K562 (cell line): ENCODE measurements around the gene SAMD8. TPM values are rescaled to one million over a fixed set of nuclear protein-coding genes. Genes with fewer than 3 reads are reported as not detected.

Experiments used
- ARID1B ChIP-seq: fragments of 450-650 bp; IDR thresholded peaks from 2 replicates; pipeline ENCODE4 v1.6.1; 2016; ENCODE audit warnings: antibody characterized with exemption, mild to moderate bottlenecking, inconsistent platforms
- BRD4 ChIP-seq: fragments of 200-600 bp; sonication (generic); IDR thresholded peaks from 2 replicates; pipeline ENCODE4 v1.6.1; 2017; ENCODE audit warnings: inconsistent platforms
- CBX5 ChIP-seq: IDR thresholded peaks from 2 replicates; pipeline ENCODE4 v1.6.1; 2014; ENCODE audit warnings: low read depth, borderline replicate concordance
- E2F6 ChIP-seq, 2 experiments: IDR thresholded peaks; 2 replicates each; pipeline ENCODE4 v1.6.1; 2011; ENCODE audit warnings: borderline replicate concordance in 1 of 2, control low read depth in 1 of 2, low read depth in 1 of 2, low read length in 1 of 2, mild to moderate bottlenecking in 1 of 2, mixed read lengths in 1 of 2, moderate library complexity in 1 of 2; ENCODE audit not compliant: insufficient read depth in 1 of 2, insufficient read length in 1 of 2, poor library complexity in 1 of 2, severe bottlenecking in 1 of 2; ENCODE audit errors: extremely low read depth in 1 of 2
- FIP1L1 ChIP-seq: fragments of 200-400 bp; formaldehyde crosslinking; IDR thresholded peaks from 2 replicates; pipeline ENCODE4 v1.6.1; 2018; ENCODE audit warnings: mild to moderate bottlenecking, low read depth, low read length; ENCODE audit not compliant: poor library complexity, severe bottlenecking
- GATAD2A ChIP-seq: fragments of 450-650 bp; IDR thresholded peaks from 2 replicates; pipeline ENCODE4 v1.6.1; 2017
- HCFC1 ChIP-seq: IDR thresholded peaks from 2 replicates; pipeline ENCODE4 v1.6.1; 2012; ENCODE audit warnings: low read depth, low read length, improper control_type of control experiment
- KLF1 ChIP-seq: fragments of 450-650 bp; IDR thresholded peaks from 2 replicates; pipeline ENCODE4 v1.6.1; 2016; ENCODE audit warnings: missing genetic modification characterization, missing compliant biosample characterization
- RBM25 ChIP-seq: fragments of 200-400 bp; formaldehyde crosslinking; IDR thresholded peaks from 2 replicates; pipeline ENCODE4 v1.6.1; 2018; ENCODE audit warnings: low read length, low read depth, moderate library complexity; ENCODE audit not compliant: severe bottlenecking
- RFX5 ChIP-seq: IDR thresholded peaks from 2 replicates; pipeline ENCODE4 v1.6.1; 2011; ENCODE audit warnings: low read depth, mild to moderate bottlenecking, improper control_type of control experiment, low read length
- SMAD4 ChIP-seq: fragments of 250-450 bp; sonication (Bioruptor Pico); conservative IDR thresholded peaks from 2 replicates; pipeline ENCODE4 v1.8.0; 2021; ENCODE audit warnings: inconsistent platforms, mild to moderate bottlenecking, moderate library complexity
- ZNF121 ChIP-seq: sonication (generic); formaldehyde crosslinking; conservative IDR thresholded peaks from 2 replicates; pipeline ENCODE4 v1.8.0; 2022; ENCODE audit warnings: missing genetic modification reagents
- ZNF436 ChIP-seq: fragments of 250-450, 450-650 bp; sonication (Bioruptor Pico); formaldehyde crosslinking; IDR thresholded peaks from 2 replicates; pipeline ENCODE4 v1.7.0; 2020; ENCODE audit warnings: mild to moderate bottlenecking
- ZNF57 ChIP-seq: fragments of 450-650 bp; formaldehyde crosslinking; IDR thresholded peaks from 2 replicates; pipeline ENCODE4 v1.4.0; 2020; ENCODE audit warnings: mild to moderate bottlenecking, moderate library complexity
- ZNF766 ChIP-seq: fragments of 200-800 bp; sonication (Bioruptor generic); conservative IDR thresholded peaks from 2 replicates; pipeline ENCODE4 v1.6.1; 2016; ENCODE audit warnings: missing genetic modification characterization, missing compliant biosample characterization
- polyA plus RNA-seq, 8 experiments: library from polyadenylated mRNA; depleted of rRNA in 4 of 8; stranded (reverse) in 5 of 8; unstranded in 3 of 8; fragments of >200 nt; fragmentation: Nextera tagmentation in 2 of 8; fragmentation: Illumina TruSeq in 1 of 8; extraction: Ambion mirVana in 2 of 8; extraction: Trizol in 1 of 8; gene quantifications; 2 replicates each; pipeline versions ENCODE4 v1.2.1 to v1.2.3, GENCODE V29; 2011 to 2014; ENCODE audit warnings: inconsistent platforms in 1 of 8, missing spikeins in 1 of 8
- total RNA-seq, 7 experiments: library from RNA; depleted of rRNA in 6 of 7; stranded (reverse); fragments of >200 nt in 6 of 7; fragmentation: Illumina TruSeq in 2 of 7; extraction: Trizol in 2 of 7; gene quantifications; 2 replicates each; pipeline versions ENCODE4 v1.2.1 to v1.2.3, GENCODE V29; 2011 to 2021; ENCODE audit warnings: low replicate concordance in 1 of 7
- TF ChIP-seq, protein P1 (sequence below): IDR thresholded peaks from 3 replicates; pipeline ENCODE4 v1.6.1; 2011; ENCODE audit warnings: borderline replicate concordance, mild to moderate bottlenecking, moderate library complexity; ENCODE audit not compliant: insufficient read length; ENCODE audit errors: extremely low read depth
- TF ChIP-seq, protein P2 (sequence below): fragments of 200-400 bp; formaldehyde crosslinking; IDR thresholded peaks from 2 replicates; pipeline ENCODE4 v1.6.1; 2017; ENCODE audit warnings: mild to moderate bottlenecking, low read depth, low read length, moderate library complexity
- TF ChIP-seq, protein P3 (sequence below): fragments of 150-350 bp; IDR thresholded peaks from 2 replicates; pipeline ENCODE4 v1.6.1; 2014; ENCODE audit warnings: low read depth, mild to moderate bottlenecking, low read length, borderline replicate concordance

SAMD8 gene
- total and polyA plus RNA-seq, 9 of the 15 experiments (the other 6 are each of a cell fraction or from before 2014, with no cell fraction given): 2.7 to 16.1 (median 6.2) TPM

GRCh38 chr10:75210282-75211006, 99.0 kb downstream of the SAMD8 start, which contains the start of gene VDAC2 (continued):
- TF ChIP-seq, protein P1, sequence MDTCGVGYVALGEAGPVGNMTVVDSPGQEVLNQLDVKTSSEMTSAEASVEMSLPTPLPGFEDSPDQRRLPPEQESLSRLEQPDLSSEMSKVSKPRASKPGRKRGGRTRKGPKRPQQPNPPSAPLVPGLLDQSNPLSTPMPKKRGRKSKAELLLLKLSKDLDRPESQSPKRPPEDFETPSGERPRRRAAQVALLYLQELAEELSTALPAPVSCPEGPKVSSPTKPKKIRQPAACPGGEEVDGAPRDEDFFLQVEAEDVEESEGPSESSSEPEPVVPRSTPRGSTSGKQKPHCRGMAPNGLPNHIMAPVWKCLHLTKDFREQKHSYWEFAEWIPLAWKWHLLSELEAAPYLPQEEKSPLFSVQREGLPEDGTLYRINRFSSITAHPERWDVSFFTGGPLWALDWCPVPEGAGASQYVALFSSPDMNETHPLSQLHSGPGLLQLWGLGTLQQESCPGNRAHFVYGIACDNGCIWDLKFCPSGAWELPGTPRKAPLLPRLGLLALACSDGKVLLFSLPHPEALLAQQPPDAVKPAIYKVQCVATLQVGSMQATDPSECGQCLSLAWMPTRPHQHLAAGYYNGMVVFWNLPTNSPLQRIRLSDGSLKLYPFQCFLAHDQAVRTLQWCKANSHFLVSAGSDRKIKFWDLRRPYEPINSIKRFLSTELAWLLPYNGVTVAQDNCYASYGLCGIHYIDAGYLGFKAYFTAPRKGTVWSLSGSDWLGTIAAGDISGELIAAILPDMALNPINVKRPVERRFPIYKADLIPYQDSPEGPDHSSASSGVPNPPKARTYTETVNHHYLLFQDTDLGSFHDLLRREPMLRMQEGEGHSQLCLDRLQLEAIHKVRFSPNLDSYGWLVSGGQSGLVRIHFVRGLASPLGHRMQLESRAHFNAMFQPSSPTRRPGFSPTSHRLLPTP: no peak
- peak; percentile 100 for TF ChIP-seq FIP1L1
- peak; percentile 99 for TF ChIP-seq SMAD4 (CRISPR knock-in tag)
- 0 out of 2 replicates have a peak, but pooled peaks have one; percentile 12 for TF ChIP-seq ARID1B
- TF ChIP-seq ZNF436 (CRISPR knock-in tag): no peak
- no peak for TF ChIP-seq BRD4
- TF ChIP-seq ZNF766 (CRISPR knock-in tag): peak; percentile 70
- TF ChIP-seq, protein P2, sequence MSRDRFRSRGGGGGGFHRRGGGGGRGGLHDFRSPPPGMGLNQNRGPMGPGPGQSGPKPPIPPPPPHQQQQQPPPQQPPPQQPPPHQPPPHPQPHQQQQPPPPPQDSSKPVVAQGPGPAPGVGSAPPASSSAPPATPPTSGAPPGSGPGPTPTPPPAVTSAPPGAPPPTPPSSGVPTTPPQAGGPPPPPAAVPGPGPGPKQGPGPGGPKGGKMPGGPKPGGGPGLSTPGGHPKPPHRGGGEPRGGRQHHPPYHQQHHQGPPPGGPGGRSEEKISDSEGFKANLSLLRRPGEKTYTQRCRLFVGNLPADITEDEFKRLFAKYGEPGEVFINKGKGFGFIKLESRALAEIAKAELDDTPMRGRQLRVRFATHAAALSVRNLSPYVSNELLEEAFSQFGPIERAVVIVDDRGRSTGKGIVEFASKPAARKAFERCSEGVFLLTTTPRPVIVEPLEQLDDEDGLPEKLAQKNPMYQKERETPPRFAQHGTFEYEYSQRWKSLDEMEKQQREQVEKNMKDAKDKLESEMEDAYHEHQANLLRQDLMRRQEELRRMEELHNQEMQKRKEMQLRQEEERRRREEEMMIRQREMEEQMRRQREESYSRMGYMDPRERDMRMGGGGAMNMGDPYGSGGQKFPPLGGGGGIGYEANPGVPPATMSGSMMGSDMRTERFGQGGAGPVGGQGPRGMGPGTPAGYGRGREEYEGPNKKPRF: no peak
- TF ChIP-seq CBX5: no peak
- no peak for TF ChIP-seq RBM25
- no peak for TF ChIP-seq ZNF121 (CRISPR knock-in tag)
- peak; percentile 72 for TF ChIP-seq HCFC1
- TF ChIP-seq E2F6 (IDR thresholded peaks at IDR 0.05; ENCODE audit: borderline replicate concordance in 1 of 2, extremely low read depth in 1 of 2, insufficient read depth in 1 of 2, insufficient read length in 1 of 2, low read depth in 1 of 2, low read length in 1 of 2, poor library complexity in 1 of 2, severe bottlenecking in 1 of 2): peak; percentile 44 to 85
- TF ChIP-seq GATAD2A: peak; percentile 39; the same call in 1 of the 2 replicates
- no peak for TF ChIP-seq RFX5
- TF ChIP-seq KLF1 (tag): no peak
- TF ChIP-seq ZNF57: no peak
- TF ChIP-seq, protein P3, sequence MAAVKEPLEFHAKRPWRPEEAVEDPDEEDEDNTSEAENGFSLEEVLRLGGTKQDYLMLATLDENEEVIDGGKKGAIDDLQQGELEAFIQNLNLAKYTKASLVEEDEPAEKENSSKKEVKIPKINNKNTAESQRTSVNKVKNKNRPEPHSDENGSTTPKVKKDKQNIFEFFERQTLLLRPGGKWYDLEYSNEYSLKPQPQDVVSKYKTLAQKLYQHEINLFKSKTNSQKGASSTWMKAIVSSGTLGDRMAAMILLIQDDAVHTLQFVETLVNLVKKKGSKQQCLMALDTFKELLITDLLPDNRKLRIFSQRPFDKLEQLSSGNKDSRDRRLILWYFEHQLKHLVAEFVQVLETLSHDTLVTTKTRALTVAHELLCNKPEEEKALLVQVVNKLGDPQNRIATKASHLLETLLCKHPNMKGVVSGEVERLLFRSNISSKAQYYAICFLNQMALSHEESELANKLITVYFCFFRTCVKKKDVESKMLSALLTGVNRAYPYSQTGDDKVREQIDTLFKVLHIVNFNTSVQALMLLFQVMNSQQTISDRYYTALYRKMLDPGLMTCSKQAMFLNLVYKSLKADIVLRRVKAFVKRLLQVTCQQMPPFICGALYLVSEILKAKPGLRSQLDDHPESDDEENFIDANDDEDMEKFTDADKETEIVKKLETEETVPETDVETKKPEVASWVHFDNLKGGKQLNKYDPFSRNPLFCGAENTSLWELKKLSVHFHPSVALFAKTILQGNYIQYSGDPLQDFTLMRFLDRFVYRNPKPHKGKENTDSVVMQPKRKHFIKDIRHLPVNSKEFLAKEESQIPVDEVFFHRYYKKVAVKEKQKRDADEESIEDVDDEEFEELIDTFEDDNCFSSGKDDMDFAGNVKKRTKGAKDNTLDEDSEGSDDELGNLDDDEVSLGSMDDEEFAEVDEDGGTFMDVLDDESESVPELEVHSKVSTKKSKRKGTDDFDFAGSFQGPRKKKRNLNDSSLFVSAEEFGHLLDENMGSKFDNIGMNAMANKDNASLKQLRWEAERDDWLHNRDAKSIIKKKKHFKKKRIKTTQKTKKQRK: no peak
